ENCODE results near the gene RPS6KA3. TPM values are rescaled to one million over a fixed set of nuclear protein-coding genes. Genes with fewer than 3 reads are reported as not detected.

The RPS6KA3 gene
- polyA plus RNA-seq (2013), result 45.6 TPM

DNA sequence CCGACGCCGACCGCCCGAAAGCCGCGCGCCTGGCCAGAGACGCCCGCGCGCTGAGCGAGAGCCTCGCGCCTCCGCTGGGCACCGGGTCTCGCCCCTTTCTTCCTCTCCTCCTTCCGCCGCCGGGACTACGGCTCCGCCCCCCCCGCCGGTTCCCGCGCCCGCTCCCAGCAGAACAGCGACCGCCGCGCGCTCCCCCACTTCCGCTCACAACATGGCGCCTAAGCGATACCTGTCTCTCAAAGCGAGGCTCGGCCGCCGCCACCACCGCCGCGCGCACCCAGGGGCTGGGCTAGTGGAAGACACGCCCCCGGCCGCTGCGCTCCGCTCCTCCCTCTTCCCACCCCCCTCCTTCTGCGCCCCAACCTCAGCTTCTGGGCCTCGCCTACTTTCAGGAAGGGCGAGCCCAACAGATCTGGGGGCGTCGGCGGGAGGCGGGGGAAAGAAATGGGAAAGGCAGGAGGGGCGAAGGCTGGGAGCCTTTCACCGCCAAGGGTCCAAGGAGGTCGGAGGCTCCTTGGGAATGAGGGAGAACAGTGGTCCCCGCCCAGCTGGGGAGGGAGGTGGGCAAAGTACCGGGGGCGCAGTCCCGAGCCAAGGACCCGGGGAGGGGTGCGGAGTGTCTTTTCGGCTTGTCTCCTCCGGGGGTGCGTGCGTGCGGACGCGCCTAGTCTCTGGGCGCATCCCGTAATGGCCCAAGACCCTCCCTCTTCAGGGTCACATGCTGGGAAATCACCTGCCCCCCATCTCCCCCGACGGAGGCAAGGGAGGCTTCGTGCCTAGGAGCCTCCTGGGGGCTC is at the start of gene RPS6KA3:
Gene RPS6KA3 (minus strand): TSS at position 100 of the 797 bp plus-strand sequence. CDS start 277 bp downstream, outside the sequence.
- 33% methylated on average over 59 of the region's 77 CpGs for WGBS (ENCODE audit: insufficient coverage)
- ChIA-PET CTCF (no interaction called here), POLR2A (no interaction called here)
- Histone ChIP-seq H3K4me3 (ENCODE audit: control insufficient read depth in 1 of 7, extremely low read depth in 1 of 7, insufficient read depth in 4 of 7, low read depth in 2 of 7, low read length in 6 of 7) (peak within 1 kb of the TSS; percentile 71 to 90 (median 84)), H3K4me1 (ENCODE audit: control extremely low read depth in 1 of 4, control insufficient read depth in 4 of 4, insufficient read depth in 4 of 4, low read length in 3 of 4) (peaks cover 4 to 26% (median 15%) of the 10 kb centered on the region in 4 experiments), H3K9me3 (ENCODE audit: control extremely low read depth in 1 of 5, control insufficient read depth in 4 of 5, insufficient read depth in 2 of 5, low read depth in 1 of 5, low read length in 4 of 5) (peaks cover 0 to 13% (median 0%) of the 10 kb centered on the region in 5 experiments), H3K36me3 (ENCODE audit: control insufficient read depth in 4 of 4, insufficient read depth in 4 of 4, low read length in 3 of 4) (peaks cover 0 to under 1% (median 0%) of the 10 kb centered on the region in 4 experiments), H3K27ac (ENCODE audit: insufficient read depth in 1 of 2, low read depth in 1 of 2, low read length in 2 of 2, poor library complexity in 1 of 2, severe bottlenecking in 2 of 2) (peak within 1 kb of the TSS; percentile 86 to 90), H3K27me3 (replicated peaks in 2 of 5; ENCODE audit: control insufficient read depth in 4 of 5, insufficient read depth in 5 of 5, low read length in 4 of 5) (peaks cover 0 to 34% (median 0%) of the 10 kb centered on the region in 5 experiments)
- peak; percentile 88 to 94 (median 92) for DNase-seq

- Histone ChIP-seq H3K36me3 (ENCODE audit: control insufficient read depth in 4 of 4, insufficient read depth in 4 of 4, low read length in 3 of 4) (no peaks in the 10 kb centered on the region), H3K4me1 (ENCODE audit: control extremely low read depth in 1 of 4, control insufficient read depth in 4 of 4, insufficient read depth in 4 of 4, low read length in 3 of 4) (peaks cover 0 to 7% (median 0%) of the 10 kb centered on the region in 4 experiments), H3K9me3 (ENCODE audit: control extremely low read depth in 1 of 5, control insufficient read depth in 4 of 5, insufficient read depth in 2 of 5, low read depth in 1 of 5, low read length in 4 of 5) (no peaks in the 10 kb centered on the region), H3K4me3 (ENCODE audit: control insufficient read depth in 1 of 7, extremely low read depth in 1 of 7, insufficient read depth in 4 of 7, low read depth in 2 of 7, low read length in 6 of 7) (no peak overlapping the region), H3K27ac (ENCODE audit: insufficient read depth in 1 of 2, low read depth in 1 of 2, low read length in 2 of 2, poor library complexity in 1 of 2, severe bottlenecking in 2 of 2) (no peak overlapping the region), H3K27me3 (replicated peaks in 2 of 5; ENCODE audit: control insufficient read depth in 4 of 5, insufficient read depth in 5 of 5, low read length in 4 of 5) (peaks cover 0 to 4% (median 0%) of the 10 kb centered on the region in 5 experiments)
- POLR2A ChIA-PET, result no interaction called here
- CTCF ChIA-PET, result no interaction called here
- WGBS (ENCODE audit: insufficient coverage), result 41% methylated on average over 2 of the region's 2 CpGs
- DNase-seq, result peak; percentile 3 to 47 (median 29)
These were observed 48.4 kb upstream of the RPS6KA3 start for GRCh38 chrX:20315140-20315539.

DNA sequence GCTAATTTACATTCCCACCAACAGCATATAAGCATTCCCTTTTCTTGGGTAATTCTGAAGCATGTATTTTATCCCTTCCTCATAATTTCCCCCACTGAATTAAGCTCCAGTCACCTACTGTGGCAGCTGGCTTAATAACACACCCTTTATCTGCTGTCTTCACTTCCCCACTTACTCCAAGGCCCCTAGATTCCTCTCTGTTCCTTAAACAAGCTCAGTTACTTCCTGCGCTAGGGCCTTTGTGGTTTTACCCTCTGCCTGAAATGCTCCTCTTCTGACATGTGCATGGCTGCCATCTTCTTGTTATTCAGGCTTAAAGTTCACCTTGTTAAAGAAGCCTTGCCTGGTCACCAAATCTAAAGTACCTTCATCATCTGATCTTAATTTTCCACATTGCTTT is 47.2 kb upstream of the RPS6KA3 start:
- no peak overlapping the region for H3K4me3 ChIP-seq (ENCODE audit: control insufficient read depth in 1 of 7, extremely low read depth in 1 of 7, insufficient read depth in 4 of 7, low read depth in 2 of 7, low read length in 6 of 7)
- CTCF ChIA-PET, result no interaction called here
- POLR2A ChIA-PET, result no interaction called here
- peaks cover 0 to 7% (median 0%) of the 10 kb centered on the region in 4 experiments for H3K4me1 ChIP-seq (ENCODE audit: control extremely low read depth in 1 of 4, control insufficient read depth in 4 of 4, insufficient read depth in 4 of 4, low read length in 3 of 4)
- no peaks in the 10 kb centered on the region for H3K36me3 ChIP-seq (ENCODE audit: control insufficient read depth in 4 of 4, insufficient read depth in 4 of 4, low read length in 3 of 4)
- peak; percentile 4 to 61 (median 49) for DNase-seq
- H3K27ac ChIP-seq (ENCODE audit: insufficient read depth in 1 of 2, low read depth in 1 of 2, low read length in 2 of 2, poor library complexity in 1 of 2, severe bottlenecking in 2 of 2), result no peak overlapping the region
- WGBS (ENCODE audit: insufficient coverage), result 89% methylated on average over 1 of the region's 1 CpG
- peaks cover 0 to 4% (median 0%) of the 10 kb centered on the region in 5 experiments for H3K27me3 ChIP-seq (replicated peaks in 2 of 5; ENCODE audit: control insufficient read depth in 4 of 5, insufficient read depth in 5 of 5, low read length in 4 of 5)
- H3K9me3 ChIP-seq (ENCODE audit: control extremely low read depth in 1 of 5, control insufficient read depth in 4 of 5, insufficient read depth in 2 of 5, low read depth in 1 of 5, low read length in 4 of 5), result no peaks in the 10 kb centered on the region

DNA sequence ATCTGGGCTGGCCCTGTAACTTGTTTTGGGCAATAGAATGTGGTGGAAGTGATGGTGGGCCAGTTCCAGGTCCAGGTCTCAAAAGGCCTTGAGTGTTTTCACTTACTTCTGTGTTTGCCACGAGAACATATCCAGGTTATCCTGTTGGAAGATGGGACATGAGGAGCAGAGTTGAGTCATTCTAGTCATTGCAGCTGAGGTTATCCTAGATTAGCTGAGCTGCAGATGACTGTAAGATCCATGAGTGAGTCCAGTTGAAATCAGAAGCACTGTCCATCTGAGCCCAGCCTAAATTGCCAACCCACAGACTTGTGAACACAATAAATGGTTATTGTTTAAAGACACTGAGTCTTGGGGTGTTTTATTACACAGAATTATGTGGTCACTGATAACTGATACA is 45.3 kb upstream of the RPS6KA3 start:
- no peak for DNase-seq
- POLR2A ChIA-PET, result no interaction called here
- 50% methylated on average over 1 of the region's 1 CpG for WGBS (ENCODE audit: insufficient coverage)

DNA sequence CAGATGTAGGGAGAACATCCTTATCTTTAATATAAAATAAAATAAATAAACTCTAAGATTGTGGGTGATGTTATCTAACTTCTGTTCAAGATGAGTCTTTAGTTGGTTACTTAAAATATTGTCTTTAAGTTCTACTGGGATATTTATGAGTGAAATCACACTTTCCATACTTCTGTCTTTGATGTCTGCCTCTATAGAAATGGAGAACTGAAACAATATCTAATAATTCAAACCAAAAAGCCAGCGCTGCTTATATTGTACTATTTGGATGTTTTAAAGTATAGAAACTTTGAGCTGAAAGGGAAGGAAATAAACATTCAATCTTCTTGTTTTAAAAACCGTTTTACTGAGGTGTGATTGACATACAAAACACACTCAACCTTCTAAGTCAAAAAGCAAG is 44.8 kb upstream of the RPS6KA3 start:
- no peak for DNase-seq
- CTCF ChIA-PET, result no interaction called here
- H3K27me3 ChIP-seq (replicated peaks in 2 of 5; ENCODE audit: control insufficient read depth in 4 of 5, insufficient read depth in 5 of 5, low read length in 4 of 5), result peaks cover 0 to 4% (median 0%) of the 10 kb centered on the region in 5 experiments
- no peaks in the 10 kb centered on the region for H3K36me3 ChIP-seq (ENCODE audit: control insufficient read depth in 4 of 4, insufficient read depth in 4 of 4, low read length in 3 of 4)
- H3K27ac ChIP-seq (ENCODE audit: insufficient read depth in 1 of 2, low read depth in 1 of 2, low read length in 2 of 2, poor library complexity in 1 of 2, severe bottlenecking in 2 of 2), result no peak overlapping the region
- no CpG with 5 or more reads among the region's 2 CpGs for WGBS (ENCODE audit: insufficient coverage)
- H3K4me3 ChIP-seq (ENCODE audit: control insufficient read depth in 1 of 7, extremely low read depth in 1 of 7, insufficient read depth in 4 of 7, low read depth in 2 of 7, low read length in 6 of 7), result no peak overlapping the region
- POLR2A ChIA-PET, result no interaction called here
- no peaks in the 10 kb centered on the region for H3K9me3 ChIP-seq (ENCODE audit: control extremely low read depth in 1 of 5, control insufficient read depth in 4 of 5, insufficient read depth in 2 of 5, low read depth in 1 of 5, low read length in 4 of 5)
- peaks cover 0 to 7% (median 0%) of the 10 kb centered on the region in 4 experiments for H3K4me1 ChIP-seq (ENCODE audit: control extremely low read depth in 1 of 4, control insufficient read depth in 4 of 4, insufficient read depth in 4 of 4, low read length in 3 of 4)

More for the DNA sequence above, 45.3 kb upstream of the RPS6KA3 start:
- Histone ChIP-seq H3K36me3 (ENCODE audit: control insufficient read depth in 4 of 4, insufficient read depth in 4 of 4, low read length in 3 of 4) (no peaks in the 10 kb centered on the region), H3K4me1 (ENCODE audit: control extremely low read depth in 1 of 4, control insufficient read depth in 4 of 4, insufficient read depth in 4 of 4, low read length in 3 of 4) (peaks cover 0 to 7% (median 0%) of the 10 kb centered on the region in 4 experiments), H3K9me3 (ENCODE audit: control extremely low read depth in 1 of 5, control insufficient read depth in 4 of 5, insufficient read depth in 2 of 5, low read depth in 1 of 5, low read length in 4 of 5) (no peaks in the 10 kb centered on the region), H3K27ac (ENCODE audit: insufficient read depth in 1 of 2, low read depth in 1 of 2, low read length in 2 of 2, poor library complexity in 1 of 2, severe bottlenecking in 2 of 2) (no peak overlapping the region), H3K4me3 (ENCODE audit: control insufficient read depth in 1 of 7, extremely low read depth in 1 of 7, insufficient read depth in 4 of 7, low read depth in 2 of 7, low read length in 6 of 7) (no peak overlapping the region), H3K27me3 (replicated peaks in 2 of 5; ENCODE audit: control insufficient read depth in 4 of 5, insufficient read depth in 5 of 5, low read length in 4 of 5) (peaks cover 0 to 4% (median 0%) of the 10 kb centered on the region in 5 experiments)
- CTCF ChIA-PET, result no interaction called here

DNA sequence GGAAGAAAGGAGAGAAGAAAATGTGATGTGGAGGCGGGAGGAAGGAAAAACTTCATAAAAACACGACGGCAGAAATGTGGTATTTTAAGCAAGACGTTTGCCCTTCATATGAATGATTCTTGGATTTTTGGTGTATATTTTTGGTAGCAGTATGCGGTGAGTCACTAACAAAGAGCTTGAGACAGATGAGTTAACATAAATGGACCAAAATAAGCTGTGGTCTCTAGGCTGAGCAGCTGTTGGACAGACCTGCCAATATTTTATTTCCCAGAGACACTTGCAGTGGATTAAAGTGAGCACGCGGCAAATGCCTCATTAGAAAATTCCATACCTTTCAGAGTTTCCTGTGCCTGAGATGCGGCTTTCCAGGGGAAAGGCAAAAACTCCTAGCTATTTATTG is 43.1 kb upstream of the RPS6KA3 start:
- WGBS (ENCODE audit: insufficient coverage), result 77% methylated on average over 6 of the region's 8 CpGs
- Histone ChIP-seq H3K4me1 (ENCODE audit: control extremely low read depth in 1 of 4, control insufficient read depth in 4 of 4, insufficient read depth in 4 of 4, low read length in 3 of 4) (peaks cover 0 to 4% (median 0%) of the 10 kb centered on the region in 4 experiments), H3K9me3 (ENCODE audit: control extremely low read depth in 1 of 5, control insufficient read depth in 4 of 5, insufficient read depth in 2 of 5, low read depth in 1 of 5, low read length in 4 of 5) (no peaks in the 10 kb centered on the region), H3K36me3 (ENCODE audit: control insufficient read depth in 4 of 4, insufficient read depth in 4 of 4, low read length in 3 of 4) (no peaks in the 10 kb centered on the region), H3K27ac (ENCODE audit: insufficient read depth in 1 of 2, low read depth in 1 of 2, low read length in 2 of 2, poor library complexity in 1 of 2, severe bottlenecking in 2 of 2) (no peak overlapping the region), H3K4me3 (ENCODE audit: control insufficient read depth in 1 of 7, extremely low read depth in 1 of 7, insufficient read depth in 4 of 7, low read depth in 2 of 7, low read length in 6 of 7) (no peak overlapping the region), H3K27me3 (replicated peaks in 2 of 5; ENCODE audit: control insufficient read depth in 4 of 5, insufficient read depth in 5 of 5, low read length in 4 of 5) (peaks cover 0 to 3% (median 0%) of the 10 kb centered on the region in 5 experiments)
- CTCF ChIA-PET, result interaction anchor here (0.6 kb wide), 1 partner anchor 22 kb away, joined by 3 read pairs; no protein-coding TSS in a partner anchor
- no peak for DNase-seq
- POLR2A ChIA-PET, result no interaction called here

GRCh38 chrX:20306668-20307067 is 40.0 kb upstream of the RPS6KA3 start:
- POLR2A ChIA-PET, result no interaction called here

More at GRCh38 chrX:20306668-20307067, 40.0 kb upstream of the RPS6KA3 start:
- CTCF ChIA-PET, result no interaction called here
- Histone ChIP-seq H3K9me3 (ENCODE audit: control extremely low read depth in 1 of 5, control insufficient read depth in 4 of 5, insufficient read depth in 2 of 5, low read depth in 1 of 5, low read length in 4 of 5) (no peaks in the 10 kb centered on the region), H3K4me3 (ENCODE audit: control insufficient read depth in 1 of 7, extremely low read depth in 1 of 7, insufficient read depth in 4 of 7, low read depth in 2 of 7, low read length in 6 of 7) (no peak overlapping the region), H3K4me1 (ENCODE audit: control extremely low read depth in 1 of 4, control insufficient read depth in 4 of 4, insufficient read depth in 4 of 4, low read length in 3 of 4) (no peaks in the 10 kb centered on the region), H3K36me3 (ENCODE audit: control insufficient read depth in 4 of 4, insufficient read depth in 4 of 4, low read length in 3 of 4) (no peaks in the 10 kb centered on the region), H3K27me3 (replicated peaks in 2 of 5; ENCODE audit: control insufficient read depth in 4 of 5, insufficient read depth in 5 of 5, low read length in 4 of 5) (peaks cover 0 to 3% (median 0%) of the 10 kb centered on the region in 5 experiments), H3K27ac (ENCODE audit: insufficient read depth in 1 of 2, low read depth in 1 of 2, low read length in 2 of 2, poor library complexity in 1 of 2, severe bottlenecking in 2 of 2) (no peak overlapping the region)
- 80% methylated on average over 3 of the region's 3 CpGs for WGBS (ENCODE audit: insufficient coverage)
- DNase-seq, result no peak

Data from common myeloid progenitor, CD34-positive (primary cell).